Hematopoietic multipotent progenitor cell treated with erythropoietin and hydrocortisone succinate and interleukin-3 and kit ligand, for 17 days (in vitro differentiated cells): Measurements from ENCODE around the gene KLHL29.

Experiments used
- DNase-seq: peaks from one replicate; pipeline ENCODE4 v3.0.0-alpha.2; 2015; ENCODE audit warnings: low spot score

KLHL29 gene

GRCh38 chr2:23697256-23698075 lies 312.5 kb downstream of the KLHL29 start:
- DNase-seq: no peak

GRCh38 chr2:23698116-23698693 lies 313.2 kb downstream of the KLHL29 start:
- no peak for DNase-seq

GRCh38 chr2:23698721-23699579 lies 314.0 kb downstream of the KLHL29 start:
- DNase-seq: no peak

GRCh38 chr2:23699580-23699925 lies 314.6 kb downstream of the KLHL29 start:
- no peak for DNase-seq

GRCh38 chr2:23700627-23701026 lies 315.6 kb downstream of the KLHL29 start:
- no peak for DNase-seq

- no peak for DNase-seq
These were observed 318.1 kb downstream of the KLHL29 start for GRCh38 chr2:23703037-23703582.

GRCh38 chr2:23703583-23704385 lies 318.8 kb downstream of the KLHL29 start:
- no peak for DNase-seq

GRCh38 chr2:23705771-23706612 lies 321.0 kb downstream of the KLHL29 start:
- no peak for DNase-seq

GRCh38 chr2:23706613-23707078 lies 321.7 kb downstream of the KLHL29 start:
- no peak for DNase-seq

- DNase-seq: no peak
These were observed 322.1 kb downstream of the KLHL29 start for GRCh38 chr2:23707096-23707495.

GRCh38 chr2:23708771-23709170 lies 323.8 kb downstream of the KLHL29 start:
- no peak for DNase-seq

- DNase-seq: no peak
These were observed 324.3 kb downstream of the KLHL29 start for GRCh38 chr2:23709311-23709710.

GRCh38 chr2:23711979-23712755 lies 327.2 kb downstream of the KLHL29 start:
- DNase-seq: no peak

GRCh38 chr2:23712756-23713151 lies 327.8 kb downstream of the KLHL29 start:
- DNase-seq: no peak

- no peak for DNase-seq
These were observed 328.4 kb downstream of the KLHL29 start for GRCh38 chr2:23713351-23713750.

- DNase-seq: no peak
These were observed 334.1 kb downstream of the KLHL29 start for GRCh38 chr2:23718931-23719700.

GRCh38 chr2:23719716-23720115 lies 334.7 kb downstream of the KLHL29 start:
- no peak for DNase-seq

- no peak for DNase-seq
These were observed 335.9 kb downstream of the KLHL29 start for GRCh38 chr2:23720705-23721453.
